SK-N-SH (cell line): ENCODE data around the gene LSMEM2. TPM values are rescaled to one million over a fixed set of nuclear protein-coding genes. Genes with fewer than 3 reads are reported as not detected.

ENCODE experiments used
- CTCF ChIA-PET: fragments of 300-600, 350-600 bp; formaldehyde crosslinking; extraction: SDS; loops from one replicate; lab custom pipeline; 2021; lab: Yijun Ruan, JAX
- POLR2A ChIA-PET: fragments of 350-600 bp; sonication (Branson Sonifier 250); formaldehyde crosslinking; extraction: SDS; loops from one replicate; lab custom pipeline; 2020; ENCODE audit warnings: antibody characterized with exemption, inconsistent platforms; lab: Yijun Ruan, JAX
- DNase-seq: peaks from one replicate; pipeline ENCODE4 v3.0.0; 2012
- H2AFZ ChIP-seq: fragments of 200-600 bp; sonication (generic); 2 replicates; pipeline ENCODE4 v1.8.1; 2016; ENCODE audit warnings: antibody characterized with exemption, mild to moderate bottlenecking, low read depth
- H3F3A ChIP-seq: fragments of 200-600 bp; sonication (generic); replicated peaks from 2 replicates; pipeline ENCODE3; 2016; ENCODE audit warnings: antibody characterized with exemption, mild to moderate bottlenecking; ENCODE audit not compliant: insufficient read depth
- H3K27ac ChIP-seq, 2 experiments: fragments of 200-500 bp in 1 of 2; fragments of 200-600 bp in 1 of 2; sonication (Bioruptor generic) in 1 of 2; sonication (generic), shearing (Covaris generic) in 1 of 2; 2 replicates each; pipeline versions ENCODE4 v1.5.1 to v1.6.1; 2014 to 2016; ENCODE audit warnings: low read depth in 2 of 2, inconsistent platforms in 1 of 2, low read length in 1 of 2, mild to moderate bottlenecking in 1 of 2, mixed read lengths in 1 of 2
- H3K27me3 ChIP-seq: fragments of 200-600 bp; sonication (generic), shearing (Covaris generic); 2 replicates; pipeline ENCODE4 v1.6.1; 2016; ENCODE audit warnings: mixed run types; ENCODE audit not compliant: insufficient read depth
- H3K36me3 ChIP-seq, 2 experiments: fragments of 200-500 bp in 1 of 2; fragments of 200-600 bp in 1 of 2; sonication (Bioruptor generic) in 1 of 2; sonication (generic) in 1 of 2; replicated peaks in 1 of 2; 2 replicates each; pipeline versions ENCODE3 to v1.5.1; 2014 to 2016; ENCODE audit warnings: low read length in 1 of 2, mild to moderate bottlenecking in 1 of 2; ENCODE audit not compliant: insufficient read depth in 2 of 2, control insufficient read depth in 1 of 2
- H3K4me1 ChIP-seq, 2 experiments: fragments of 200-500 bp in 1 of 2; fragments of 200-600 bp in 1 of 2; sonication (Bioruptor generic) in 1 of 2; sonication (generic), shearing (Covaris generic) in 1 of 2; 2 replicates each; pipeline versions ENCODE4 v1.5.1 to v1.6.1; 2014 to 2016; ENCODE audit warnings: low read depth in 1 of 2, low read length in 1 of 2, mixed run types in 1 of 2; ENCODE audit not compliant: insufficient read depth in 2 of 2, control insufficient read depth in 1 of 2
- H3K4me2 ChIP-seq: fragments of 200-600 bp; sonication (generic), shearing (Covaris generic); 2 replicates; pipeline ENCODE4 v1.6.1; 2017; ENCODE audit warnings: mixed run types
- H3K4me3 ChIP-seq, 2 experiments: fragments of 200-500 bp in 1 of 2; fragments of 200-600 bp in 1 of 2; sonication (Bioruptor generic) in 1 of 2; sonication (generic), shearing (Covaris generic) in 1 of 2; 2 replicates each; pipeline versions ENCODE4 v1.5.1 to v1.8.1; 2014 to 2016; ENCODE audit warnings: low read depth in 2 of 2, inconsistent platforms in 1 of 2, low read length in 1 of 2, mild to moderate bottlenecking in 1 of 2, mixed read lengths in 1 of 2, moderate library complexity in 1 of 2
- H3K79me2 ChIP-seq: fragments of 200-600 bp; sonication (generic); 2 replicates; pipeline ENCODE4 v1.8.1; 2017; ENCODE audit warnings: mild to moderate bottlenecking; ENCODE audit not compliant: insufficient read depth
- H3K9ac ChIP-seq: fragments of 200-600 bp; sonication (generic); 2 replicates; pipeline ENCODE4 v1.6.1; 2017; ENCODE audit warnings: mixed run types
- H3K9me2 ChIP-seq: fragments of 200-600 bp; sonication (generic); 2 replicates; pipeline ENCODE4 v1.6.1; 2017; ENCODE audit warnings: mixed run types
- H3K9me3 ChIP-seq: fragments of 200-600 bp; sonication (generic); 2 replicates; pipeline ENCODE4 v1.6.1; 2017; ENCODE audit warnings: mixed run types, mild to moderate bottlenecking, moderate library complexity
- H4K20me1 ChIP-seq: fragments of 200-600 bp; sonication (generic); 2 replicates; pipeline ENCODE4 v1.6.1; 2017; ENCODE audit warnings: mild to moderate bottlenecking, mixed run types; ENCODE audit not compliant: insufficient read depth
- CHD2 ChIP-seq: fragments of 150-350 bp; IDR thresholded peaks from 2 replicates; pipeline ENCODE4 v1.6.1; 2018; ENCODE audit warnings: low read length; ENCODE audit not compliant: partially characterized antibody
- GATA2 ChIP-seq: sonication (generic); formaldehyde crosslinking; IDR thresholded peaks from 2 replicates; pipeline ENCODE4 v1.5.0; 2020; ENCODE audit warnings: mild to moderate bottlenecking, missing genetic modification reagents
- JUND ChIP-seq: IDR thresholded peaks from 2 replicates; pipeline ENCODE4 v1.4.0; 2012
- MEF2A ChIP-seq: IDR thresholded peaks from 2 replicates; pipeline ENCODE4 v1.4.0; 2012; ENCODE audit warnings: low read depth, borderline replicate concordance
- POLR2AphosphoS5 ChIP-seq: IDR thresholded peaks from 2 replicates; pipeline ENCODE4 v1.6.1; 2012; ENCODE audit warnings: low read depth, low read length
- SIN3A ChIP-seq: IDR thresholded peaks from 2 replicates; pipeline ENCODE4 v1.6.1; 2012; ENCODE audit warnings: low read depth, mild to moderate bottlenecking, low read length, moderate library complexity, borderline replicate concordance
- TCF12 ChIP-seq: IDR thresholded peaks from 2 replicates; pipeline ENCODE4 v1.4.0; 2012
- YY1 ChIP-seq: IDR thresholded peaks from 2 replicates; pipeline ENCODE4 v1.4.0; 2012; ENCODE audit warnings: low read depth, mild to moderate bottlenecking
- WGBS: methylation state at CpG from one replicate; pipeline ENCODE4 v1.1.6; 2017; ENCODE audit warnings: low lambda C conversion rate; 5-methylcytosine and 5-hydroxymethylcytosine counted together
- polyA plus RNA-seq, 3 experiments: library from polyadenylated mRNA; depleted of rRNA; stranded (reverse); fragments of >200 nt; gene quantifications; 2 replicates each; pipeline ENCODE4 v1.2.3, GENCODE V29; 2012
- TF ChIP-seq, protein P1 (sequence below): fragments of 150-350 bp; IDR thresholded peaks from 2 replicates; pipeline ENCODE4 v1.6.1; 2017; ENCODE audit warnings: antibody characterized with exemption, low read length, low read depth, borderline replicate concordance
- TF ChIP-seq, protein P2 (sequence below): IDR thresholded peaks from 2 replicates; pipeline ENCODE4 v1.4.0; 2012; ENCODE audit warnings: low read depth
- TF ChIP-seq, protein P3 (sequence below): fragments of 150-350 bp; IDR thresholded peaks from 2 replicates; pipeline ENCODE4 v1.6.1; 2016; ENCODE audit warnings: mild to moderate bottlenecking, low read depth, low read length
- TF ChIP-seq, protein P4 (sequence below): IDR thresholded peaks from 2 replicates; pipeline ENCODE4 v1.6.1; 2012; ENCODE audit warnings: mild to moderate bottlenecking, low read depth, low read length, moderate library complexity

LSMEM2 gene
- polyA plus RNA-seq, 1 of the 3 experiments (the other 2 are of a cell fraction) = 0.03 TPM

DNA sequence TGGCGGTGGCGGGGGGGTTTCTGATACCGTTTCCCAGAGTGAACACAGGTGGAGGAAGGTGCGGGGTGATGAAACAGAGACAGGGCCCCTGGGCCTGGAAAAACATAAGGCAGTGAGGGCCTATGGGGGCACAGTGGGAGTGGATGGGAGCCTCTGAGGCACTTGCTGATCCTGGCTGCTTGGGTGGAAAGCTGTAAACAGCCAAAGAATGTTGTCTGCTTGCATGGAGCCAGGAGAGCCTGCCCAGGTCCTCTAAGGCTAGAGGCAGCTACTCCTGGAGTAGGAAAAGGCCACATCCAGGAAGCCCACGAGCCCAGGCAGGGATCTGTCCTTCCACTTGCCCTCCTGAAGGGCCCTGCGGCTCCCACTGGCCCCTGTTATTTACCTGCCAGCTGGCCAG lies 12.9 kb upstream of the LSMEM2 start:
- no peak overlapping the region for H3K4me3 ChIP-seq
- POLR2A ChIA-PET = no interaction called here
- H3F3A ChIP-seq = peaks cover 26% of the 10 kb centered on the region
- H2AFZ ChIP-seq = no peak overlapping the region
- peaks cover 31 to 38% of the 10 kb centered on the region in 2 experiments; a peak in 3 of 4 replicates for H3K4me1 ChIP-seq
- no peaks in the 10 kb centered on the region for H3K9me2 ChIP-seq
- H3K4me2 ChIP-seq = 0 out of 2 replicates have a peak overlapping the region, but pooled peaks have one; percentile 78
- H3K79me2 ChIP-seq = peaks cover 6% of the 10 kb centered on the region
- no peaks in the 10 kb centered on the region for H3K9me3 ChIP-seq
- H3K9ac ChIP-seq = no peak overlapping the region
- TF ChIP-seq GATA2 (CRISPR knock-in tag) = no peak
- no peak for TF ChIP-seq MEF2A
- no peak for TF ChIP-seq TCF12
- TF ChIP-seq, protein P1, sequence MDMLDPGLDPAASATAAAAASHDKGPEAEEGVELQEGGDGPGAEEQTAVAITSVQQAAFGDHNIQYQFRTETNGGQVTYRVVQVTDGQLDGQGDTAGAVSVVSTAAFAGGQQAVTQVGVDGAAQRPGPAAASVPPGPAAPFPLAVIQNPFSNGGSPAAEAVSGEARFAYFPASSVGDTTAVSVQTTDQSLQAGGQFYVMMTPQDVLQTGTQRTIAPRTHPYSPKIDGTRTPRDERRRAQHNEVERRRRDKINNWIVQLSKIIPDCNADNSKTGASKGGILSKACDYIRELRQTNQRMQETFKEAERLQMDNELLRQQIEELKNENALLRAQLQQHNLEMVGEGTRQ = no peak
- TF ChIP-seq, protein P2, sequence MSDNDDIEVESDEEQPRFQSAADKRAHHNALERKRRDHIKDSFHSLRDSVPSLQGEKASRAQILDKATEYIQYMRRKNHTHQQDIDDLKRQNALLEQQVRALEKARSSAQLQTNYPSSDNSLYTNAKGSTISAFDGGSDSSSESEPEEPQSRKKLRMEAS = no peak
- TF ChIP-seq, protein P3, sequence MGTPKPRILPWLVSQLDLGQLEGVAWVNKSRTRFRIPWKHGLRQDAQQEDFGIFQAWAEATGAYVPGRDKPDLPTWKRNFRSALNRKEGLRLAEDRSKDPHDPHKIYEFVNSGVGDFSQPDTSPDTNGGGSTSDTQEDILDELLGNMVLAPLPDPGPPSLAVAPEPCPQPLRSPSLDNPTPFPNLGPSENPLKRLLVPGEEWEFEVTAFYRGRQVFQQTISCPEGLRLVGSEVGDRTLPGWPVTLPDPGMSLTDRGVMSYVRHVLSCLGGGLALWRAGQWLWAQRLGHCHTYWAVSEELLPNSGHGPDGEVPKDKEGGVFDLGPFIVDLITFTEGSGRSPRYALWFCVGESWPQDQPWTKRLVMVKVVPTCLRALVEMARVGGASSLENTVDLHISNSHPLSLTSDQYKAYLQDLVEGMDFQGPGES = no peak
- no peak for TF ChIP-seq SIN3A
- no peak for TF ChIP-seq CHD2
- TF ChIP-seq, protein P4, sequence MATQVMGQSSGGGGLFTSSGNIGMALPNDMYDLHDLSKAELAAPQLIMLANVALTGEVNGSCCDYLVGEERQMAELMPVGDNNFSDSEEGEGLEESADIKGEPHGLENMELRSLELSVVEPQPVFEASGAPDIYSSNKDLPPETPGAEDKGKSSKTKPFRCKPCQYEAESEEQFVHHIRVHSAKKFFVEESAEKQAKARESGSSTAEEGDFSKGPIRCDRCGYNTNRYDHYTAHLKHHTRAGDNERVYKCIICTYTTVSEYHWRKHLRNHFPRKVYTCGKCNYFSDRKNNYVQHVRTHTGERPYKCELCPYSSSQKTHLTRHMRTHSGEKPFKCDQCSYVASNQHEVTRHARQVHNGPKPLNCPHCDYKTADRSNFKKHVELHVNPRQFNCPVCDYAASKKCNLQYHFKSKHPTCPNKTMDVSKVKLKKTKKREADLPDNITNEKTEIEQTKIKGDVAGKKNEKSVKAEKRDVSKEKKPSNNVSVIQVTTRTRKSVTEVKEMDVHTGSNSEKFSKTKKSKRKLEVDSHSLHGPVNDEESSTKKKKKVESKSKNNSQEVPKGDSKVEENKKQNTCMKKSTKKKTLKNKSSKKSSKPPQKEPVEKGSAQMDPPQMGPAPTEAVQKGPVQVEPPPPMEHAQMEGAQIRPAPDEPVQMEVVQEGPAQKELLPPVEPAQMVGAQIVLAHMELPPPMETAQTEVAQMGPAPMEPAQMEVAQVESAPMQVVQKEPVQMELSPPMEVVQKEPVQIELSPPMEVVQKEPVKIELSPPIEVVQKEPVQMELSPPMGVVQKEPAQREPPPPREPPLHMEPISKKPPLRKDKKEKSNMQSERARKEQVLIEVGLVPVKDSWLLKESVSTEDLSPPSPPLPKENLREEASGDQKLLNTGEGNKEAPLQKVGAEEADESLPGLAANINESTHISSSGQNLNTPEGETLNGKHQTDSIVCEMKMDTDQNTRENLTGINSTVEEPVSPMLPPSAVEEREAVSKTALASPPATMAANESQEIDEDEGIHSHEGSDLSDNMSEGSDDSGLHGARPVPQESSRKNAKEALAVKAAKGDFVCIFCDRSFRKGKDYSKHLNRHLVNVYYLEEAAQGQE = no peak
- TF ChIP-seq YY1 = no peak
- no peak for TF ChIP-seq POLR2AphosphoS5
- no peak for TF ChIP-seq JUND
- H4K20me1 ChIP-seq = no peaks in the 10 kb centered on the region
- no peaks in the 10 kb centered on the region for H3K36me3 ChIP-seq
- 98% methylated on average over 4 of the region's 6 CpGs for WGBS
- H3K27me3 ChIP-seq = no peaks in the 10 kb centered on the region
- peak overlapping the region in 1 of 2 experiments; percentile 83; a peak in 1 of 4 replicates for H3K27ac ChIP-seq
- CTCF ChIA-PET = interaction anchor here (0.8 to 6.6 kb wide), 9 partner anchors 9 to 77 kb away, joined by 3 to 49 read pairs (median 6); no protein-coding TSS in a partner anchor
- no peak for DNase-seq
